GM10266 (cell line): ENCODE results near the gene RCAN1.

ENCODE experiments used
- DNase-seq: peaks from one replicate; pipeline ENCODE4 v3.0.0; 2012; ENCODE audit errors: extremely low spot score
- TF ChIP-seq, protein P1 (sequence below): IDR thresholded peaks from 2 replicates; pipeline ENCODE4 v1.5.1; 2012; ENCODE audit warnings: mild to moderate bottlenecking, low read depth; ENCODE audit not compliant: control insufficient read depth, insufficient read depth; ENCODE audit errors: missing control alignments

RCAN1 gene

GRCh38 chr21:34614628-34615486 is at the start of gene RCAN1:
Gene RCAN1, minus strand, starts transcription at chr21:34615113. Its CDS starts 102 bp downstream, at chr21:34615011.
- TF ChIP-seq, protein P1, sequence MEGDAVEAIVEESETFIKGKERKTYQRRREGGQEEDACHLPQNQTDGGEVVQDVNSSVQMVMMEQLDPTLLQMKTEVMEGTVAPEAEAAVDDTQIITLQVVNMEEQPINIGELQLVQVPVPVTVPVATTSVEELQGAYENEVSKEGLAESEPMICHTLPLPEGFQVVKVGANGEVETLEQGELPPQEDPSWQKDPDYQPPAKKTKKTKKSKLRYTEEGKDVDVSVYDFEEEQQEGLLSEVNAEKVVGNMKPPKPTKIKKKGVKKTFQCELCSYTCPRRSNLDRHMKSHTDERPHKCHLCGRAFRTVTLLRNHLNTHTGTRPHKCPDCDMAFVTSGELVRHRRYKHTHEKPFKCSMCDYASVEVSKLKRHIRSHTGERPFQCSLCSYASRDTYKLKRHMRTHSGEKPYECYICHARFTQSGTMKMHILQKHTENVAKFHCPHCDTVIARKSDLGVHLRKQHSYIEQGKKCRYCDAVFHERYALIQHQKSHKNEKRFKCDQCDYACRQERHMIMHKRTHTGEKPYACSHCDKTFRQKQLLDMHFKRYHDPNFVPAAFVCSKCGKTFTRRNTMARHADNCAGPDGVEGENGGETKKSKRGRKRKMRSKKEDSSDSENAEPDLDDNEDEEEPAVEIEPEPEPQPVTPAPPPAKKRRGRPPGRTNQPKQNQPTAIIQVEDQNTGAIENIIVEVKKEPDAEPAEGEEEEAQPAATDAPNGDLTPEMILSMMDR, result no peak
- peak; percentile 94 for DNase-seq

DNA sequence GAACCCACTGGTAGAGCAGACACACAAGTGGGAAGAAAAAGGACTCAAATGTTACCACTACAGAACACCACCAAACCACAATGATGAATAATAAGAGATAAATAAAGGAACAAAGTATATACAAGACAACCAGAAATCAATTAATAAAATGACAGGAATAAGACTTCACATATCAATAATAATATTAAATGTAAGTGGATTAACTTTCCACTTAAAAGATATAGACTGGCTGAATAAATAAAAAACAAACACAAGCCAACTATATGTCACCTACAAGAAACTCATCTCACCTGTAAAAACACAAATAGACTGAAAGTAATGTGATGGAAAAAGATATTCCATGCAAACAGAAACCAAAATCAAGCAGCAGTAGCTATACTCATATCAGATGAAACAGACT is 46.9 kb upstream of the RCAN1 start:
- DNase-seq, result no peak
- TF ChIP-seq, protein P1, result no peak

DNA sequence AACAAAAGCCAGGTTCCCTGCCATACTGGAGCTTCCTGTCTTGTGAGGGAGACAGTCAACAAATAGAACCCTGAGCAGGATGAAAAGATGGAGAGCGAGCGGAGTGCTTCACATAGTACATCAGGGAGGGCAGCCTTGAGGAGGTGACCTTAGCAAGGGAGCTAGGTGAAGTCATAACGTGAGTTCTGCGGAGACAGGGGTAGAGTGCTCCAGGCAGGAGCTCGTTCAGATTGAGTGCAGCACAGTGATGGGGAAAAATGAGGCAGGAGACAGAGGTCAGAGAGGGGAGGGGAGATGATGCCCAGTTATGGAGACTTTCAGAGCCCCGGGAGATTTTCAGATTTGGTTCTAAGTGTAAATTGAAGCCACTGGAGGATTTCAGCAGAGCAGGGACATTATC is 38.6 kb upstream of the RCAN1 start:
- TF ChIP-seq, protein P1, result no peak
- no peak for DNase-seq

GRCh38 chr21:34651642-34652041 is 36.7 kb upstream of the RCAN1 start:
- DNase-seq, result no peak
- TF ChIP-seq, protein P1, result no peak

GRCh38 chr21:34650861-34651431 is 36.0 kb upstream of the RCAN1 start:
- DNase-seq, result no peak
- TF ChIP-seq, protein P1, result no peak

DNA sequence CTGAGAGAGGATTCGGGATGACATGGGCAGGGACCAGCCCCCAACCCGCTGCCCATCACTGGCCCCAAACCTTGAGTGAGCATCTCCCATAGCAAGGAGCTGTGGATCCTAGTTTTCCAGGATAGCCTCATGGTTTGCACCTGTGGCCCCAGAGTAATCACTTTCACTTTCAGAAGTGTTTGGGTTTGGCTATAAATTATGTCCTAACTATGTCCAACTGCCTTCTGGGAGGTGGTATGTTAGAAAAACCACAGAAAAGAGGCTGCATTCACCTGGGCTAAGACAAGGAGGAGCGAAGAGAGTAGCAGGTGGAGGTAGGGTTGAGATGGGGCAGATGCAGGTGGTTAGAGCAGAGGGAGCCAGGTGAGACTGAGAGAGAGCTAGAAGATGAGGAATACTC is 34.5 kb upstream of the RCAN1 start:
- no peak for DNase-seq
- TF ChIP-seq, protein P1, result no peak

DNA sequence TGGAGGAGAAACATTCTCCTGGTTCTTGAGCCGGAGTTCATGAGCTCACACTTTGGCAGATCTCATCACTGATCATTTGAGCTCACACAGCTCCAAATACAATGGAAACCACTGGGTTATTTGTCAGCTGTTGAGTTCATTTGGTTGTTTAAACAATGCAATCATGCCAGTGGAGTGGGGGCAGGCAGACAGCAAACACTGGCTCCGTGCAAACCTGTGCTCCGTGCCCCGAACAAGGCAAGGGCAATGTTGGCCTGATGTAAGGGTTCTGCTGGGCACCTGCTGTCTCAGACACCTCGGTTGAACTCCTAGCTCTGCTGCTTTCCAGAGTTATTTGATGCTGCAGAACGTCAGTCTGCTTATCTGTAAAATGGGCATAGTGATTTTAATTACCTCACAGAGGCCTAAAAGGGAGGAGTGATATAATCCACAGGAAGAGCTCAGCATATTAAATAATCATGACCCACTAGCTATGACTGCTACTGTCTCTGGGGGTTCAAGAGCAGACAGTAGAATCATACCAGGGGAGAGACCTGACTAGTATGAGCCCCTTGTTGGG is 33.9 kb upstream of the RCAN1 start:
- DNase-seq, result no peak
- TF ChIP-seq, protein P1, result no peak
